HCT116 (cell line): ENCODE data around the gene STH. TPM values are rescaled to one million over a fixed set of nuclear protein-coding genes. Genes with fewer than 3 reads are reported as not detected.

Experiments
- ATAC-seq: fragments of 200-7000 bp; cut with Tn5 transposase; 2 replicates; pipeline ENCODE4 v1.9.1; 2020; ENCODE audit warnings: mild to moderate bottlenecking, moderate library complexity
- BruUV-seq: library from RNA; stranded (reverse); fragments of 400-500 nt; replicated peaks from 2 replicates; lab custom pipeline; 2021; lab: Mats Ljungman, UMichigan
- CTCF ChIA-PET: fragments of 300-600 bp; sonication (Branson Sonifier 250); formaldehyde crosslinking; loops from one replicate; lab custom pipeline; 2021; ENCODE audit warnings: antibody characterized with exemption; lab: Charles Lee
- POLR2A ChIA-PET: fragments of 300-600, 350-600 bp; sonication (Branson Sonifier 250); formaldehyde crosslinking; loops from one replicate; lab custom pipeline; 2021; ENCODE audit warnings: antibody characterized with exemption; lab: Charles Lee
- RAD21 ChIA-PET, 2 experiments: fragments of 300-600 bp; sonication (Branson Sonifier 250); formaldehyde crosslinking; loops; one replicate each; lab custom pipeline; 2023; ENCODE audit warnings: low total read pairs in 2 of 2; ENCODE audit not compliant: uncharacterized antibody in 2 of 2, unreplicated experiment in 2 of 2, low non-redundant PET in 1 of 2; lab: Charles Lee
- DNase-seq: peaks from one replicate; pipeline ENCODE4 v3.0.0-alpha.2; 2010; ENCODE audit warnings: low read depth, low spot score
- H2AFZ ChIP-seq: fragments of 200-600 bp; shearing (Covaris generic), sonication (generic); 2 replicates; pipeline ENCODE4 v1.6.1; 2017; ENCODE audit warnings: low read depth, mixed run types, mixed read lengths, antibody characterized with exemption, low read length; ENCODE audit not compliant: poor library complexity, severe bottlenecking
- H3K27ac ChIP-seq: 2 replicates; pipeline ENCODE4 v1.5.1; 2012; ENCODE audit warnings: low read depth, low read length
- H3K27me3 ChIP-seq: fragments of 200-600 bp; sonication (generic); 2 replicates; pipeline ENCODE4 v1.6.1; 2016; ENCODE audit warnings: mixed run types, low read length, mixed read lengths; ENCODE audit not compliant: insufficient read depth
- H3K36me3 ChIP-seq, 2 experiments: fragments of 200-500 bp in 1 of 2; fragments of 200-600 bp in 1 of 2; sonication (Bioruptor generic) in 1 of 2; sonication (generic) in 1 of 2; 2 replicates each; pipeline versions ENCODE4 v1.5.1 to v1.6.1; 2014 to 2016; ENCODE audit warnings: low read length in 2 of 2, inconsistent platforms in 1 of 2, mixed read lengths in 1 of 2, mixed run types in 1 of 2; ENCODE audit not compliant: insufficient read depth in 2 of 2, control insufficient read depth in 1 of 2
- H3K4me1 ChIP-seq, 2 experiments: fragments of 200-600 bp in 1 of 2; sonication (generic) in 1 of 2; 2 replicates each; pipeline versions ENCODE4 v1.5.1 to v1.6.1; 2012 to 2017; ENCODE audit warnings: low read length in 2 of 2, inconsistent platforms in 1 of 2, mild to moderate bottlenecking in 1 of 2, mixed read lengths in 1 of 2, mixed run types in 1 of 2, moderate library complexity in 1 of 2; ENCODE audit not compliant: insufficient read depth in 2 of 2, control insufficient read depth in 1 of 2
- H3K4me2 ChIP-seq: fragments of 200-600 bp; sonication (generic); 2 replicates; pipeline ENCODE4 v1.6.1; 2017; ENCODE audit warnings: mixed run types, low read length, mixed read lengths
- H3K4me3 ChIP-seq, 2 experiments: fragments of 200-600 bp in 1 of 2; sonication (generic) in 1 of 2; replicated peaks in 1 of 2; 2 replicates each; pipeline ENCODE4 v1.5.1; 2011 to 2016; ENCODE audit warnings: low read length in 2 of 2, control low read depth in 1 of 2, low read depth in 1 of 2, mild to moderate bottlenecking in 1 of 2, mixed read lengths in 1 of 2, mixed run types in 1 of 2
- H3K79me2 ChIP-seq: fragments of 200-600 bp; sonication (generic); 2 replicates; pipeline ENCODE4 v1.6.1; 2017; ENCODE audit warnings: mild to moderate bottlenecking, mixed run types, low read length, moderate library complexity, mixed read lengths; ENCODE audit not compliant: insufficient read depth
- H3K9ac ChIP-seq: fragments of 200-600 bp; sonication (generic); 2 replicates; pipeline ENCODE4 v1.6.1; 2016; ENCODE audit warnings: low read length, mixed read lengths
- H3K9me2 ChIP-seq: fragments of 200-600 bp; sonication (generic), shearing (Covaris generic); 2 replicates; pipeline ENCODE4 v1.6.1; 2017; ENCODE audit warnings: mixed run types, mild to moderate bottlenecking, moderate library complexity; ENCODE audit not compliant: insufficient read depth
- H3K9me3 ChIP-seq, 2 experiments: fragments of 200-500 bp in 1 of 2; fragments of 200-600 bp in 1 of 2; sonication (Bioruptor generic) in 1 of 2; sonication (generic) in 1 of 2; 2 replicates each; pipeline ENCODE4 v1.6.1; 2014 to 2017; ENCODE audit warnings: low read length in 2 of 2, mixed read lengths in 2 of 2, inconsistent platforms in 1 of 2, low read depth in 1 of 2, mild to moderate bottlenecking in 1 of 2, mixed run types in 1 of 2, moderate library complexity in 1 of 2; ENCODE audit not compliant: control insufficient read depth in 1 of 2, insufficient read depth in 1 of 2
- H4K20me1 ChIP-seq: fragments of 200-600 bp; sonication (generic), shearing (Covaris generic); 2 replicates; pipeline ENCODE4 v1.6.1; 2017; ENCODE audit warnings: mixed run types, mild to moderate bottlenecking, moderate library complexity; ENCODE audit not compliant: insufficient read depth
- EGR1 ChIP-seq: IDR thresholded peaks from 2 replicates; pipeline ENCODE4 v1.6.1; 2012; ENCODE audit warnings: low read depth
- ELF1 ChIP-seq: IDR thresholded peaks from 2 replicates; pipeline ENCODE4 v1.6.1; 2012; ENCODE audit warnings: low read depth, borderline replicate concordance
- EZH2 ChIP-seq: fragments of 200-600 bp; sonication (generic); IDR thresholded peaks from 2 replicates; pipeline ENCODE4 v1.6.1; 2017; ENCODE audit warnings: antibody characterized with exemption, mixed run types
- EZH2phosphoT487 ChIP-seq: fragments of 200-600 bp; IDR thresholded peaks from 2 replicates; pipeline ENCODE4 v1.6.1; 2018; ENCODE audit warnings: antibody characterized with exemption, borderline replicate concordance
- JUND ChIP-seq: IDR thresholded peaks from 2 replicates; pipeline ENCODE4 v1.6.1; 2012
- POLR2A ChIP-seq: IDR thresholded peaks from 2 replicates; pipeline ENCODE4 v1.7.0; 2011; ENCODE audit warnings: borderline replicate concordance; ENCODE audit not compliant: insufficient read depth, insufficient read length; ENCODE audit errors: extremely low read depth
- POLR2AphosphoS5 ChIP-seq: IDR thresholded peaks from 2 replicates; pipeline ENCODE4 v1.6.1; 2011; ENCODE audit warnings: mild to moderate bottlenecking, low read depth, low read length, moderate library complexity
- SIN3A ChIP-seq: IDR thresholded peaks from 2 replicates; pipeline ENCODE4 v1.6.1; 2012; ENCODE audit warnings: low read depth
- SP1 ChIP-seq: IDR thresholded peaks from 2 replicates; pipeline ENCODE4 v1.6.1; 2012; ENCODE audit warnings: low read depth
- SRF ChIP-seq: IDR thresholded peaks from 2 replicates; pipeline ENCODE4 v1.6.1; 2012; ENCODE audit warnings: low read depth
- YY1 ChIP-seq: IDR thresholded peaks from 2 replicates; pipeline ENCODE4 v1.6.1; 2011; ENCODE audit warnings: low read length, low read depth, moderate library complexity, mild to moderate bottlenecking; ENCODE audit not compliant: insufficient replicate concordance; ENCODE audit errors: extremely low read depth
- ZNF274 ChIP-seq: fragments of 200-500 bp; sonication (Bioruptor generic); IDR thresholded peaks from 2 replicates; pipeline ENCODE4 v1.6.1; 2014; ENCODE audit warnings: mild to moderate bottlenecking, low read depth, low read length, inconsistent platforms
- intact Hi-C: fragments of 100-400 bp; cut with micrococcal nuclease; formaldehyde crosslinking; loops from 2 replicates; pipeline ENCODE4 v1.10.0; 2022
- total RNA-seq: library from RNA; stranded (reverse); gene quantifications from one replicate; pipeline ENCODE4 v1.2.1, GENCODE V29; 2021; ENCODE audit not compliant: unreplicated experiment
- TF ChIP-seq, protein P1 (sequence below), 3 experiments: fragments of 200-600 bp in 1 of 3; sonication (generic) in 1 of 3; IDR thresholded peaks in 2 of 3; conservative IDR thresholded peaks in 1 of 3; 2 replicates each; pipeline ENCODE4 v1.5.1; 2012 to 2017; ENCODE audit warnings: low read depth in 2 of 3, low read length in 2 of 3, antibody characterized with exemption in 1 of 3, borderline replicate concordance in 1 of 3, control low read depth in 1 of 3, mild to moderate bottlenecking in 1 of 3, mixed read lengths in 1 of 3, mixed run types in 1 of 3, moderate library complexity in 1 of 3; ENCODE audit not compliant: insufficient read depth in 1 of 3
- TF ChIP-seq, protein P2 (sequence below): IDR thresholded peaks from 2 replicates; pipeline ENCODE4 v1.6.1; 2012
- TF ChIP-seq, protein P3 (sequence below): IDR thresholded peaks from 2 replicates; pipeline ENCODE4 v1.6.1; 2012
- TF ChIP-seq, protein P4 (sequence below): IDR thresholded peaks from 2 replicates; pipeline ENCODE4 v1.6.1; 2012; ENCODE audit warnings: low read depth

STH gene
- total RNA-seq, 1 experiment from 2014 or later = not detected

DNA sequence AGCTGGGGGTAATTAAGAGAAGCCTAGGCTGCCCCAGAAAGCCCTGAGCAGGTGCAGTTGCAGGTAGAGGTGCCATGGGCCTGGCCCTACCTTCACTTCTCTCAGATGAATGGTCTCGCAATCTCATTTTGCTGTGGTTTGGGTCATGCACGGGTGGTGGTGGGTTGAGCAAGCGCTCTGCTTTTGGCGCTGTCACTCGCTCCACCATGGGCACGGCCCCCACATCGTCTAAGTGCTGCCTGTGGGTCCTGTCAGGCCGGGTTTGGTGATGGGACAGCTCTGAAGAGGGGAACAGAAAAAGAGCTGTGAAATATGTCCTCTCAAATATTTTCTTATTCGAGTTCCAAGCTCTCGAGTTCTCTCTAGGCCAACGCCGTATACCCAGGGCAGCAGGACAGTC lies 39.9 kb downstream of the STH start:
- no peak overlapping the region for H2AFZ ChIP-seq
- no TSS peak for BruUV-seq
- H3K9me3 ChIP-seq = no peaks in the 10 kb centered on the region
- POLR2A ChIA-PET = no interaction called here
- CTCF ChIA-PET = no interaction called here
- no peak overlapping the region for H3K4me2 ChIP-seq
- no peaks in the 10 kb centered on the region for H3K27me3 ChIP-seq
- DNase-seq = no peak
- TF ChIP-seq POLR2AphosphoS5 = no peak
- no peak for TF ChIP-seq SIN3A
- no peak for TF ChIP-seq EGR1
- no peak for TF ChIP-seq EZH2
- TF ChIP-seq POLR2A = no peak
- TF ChIP-seq, protein P1, sequence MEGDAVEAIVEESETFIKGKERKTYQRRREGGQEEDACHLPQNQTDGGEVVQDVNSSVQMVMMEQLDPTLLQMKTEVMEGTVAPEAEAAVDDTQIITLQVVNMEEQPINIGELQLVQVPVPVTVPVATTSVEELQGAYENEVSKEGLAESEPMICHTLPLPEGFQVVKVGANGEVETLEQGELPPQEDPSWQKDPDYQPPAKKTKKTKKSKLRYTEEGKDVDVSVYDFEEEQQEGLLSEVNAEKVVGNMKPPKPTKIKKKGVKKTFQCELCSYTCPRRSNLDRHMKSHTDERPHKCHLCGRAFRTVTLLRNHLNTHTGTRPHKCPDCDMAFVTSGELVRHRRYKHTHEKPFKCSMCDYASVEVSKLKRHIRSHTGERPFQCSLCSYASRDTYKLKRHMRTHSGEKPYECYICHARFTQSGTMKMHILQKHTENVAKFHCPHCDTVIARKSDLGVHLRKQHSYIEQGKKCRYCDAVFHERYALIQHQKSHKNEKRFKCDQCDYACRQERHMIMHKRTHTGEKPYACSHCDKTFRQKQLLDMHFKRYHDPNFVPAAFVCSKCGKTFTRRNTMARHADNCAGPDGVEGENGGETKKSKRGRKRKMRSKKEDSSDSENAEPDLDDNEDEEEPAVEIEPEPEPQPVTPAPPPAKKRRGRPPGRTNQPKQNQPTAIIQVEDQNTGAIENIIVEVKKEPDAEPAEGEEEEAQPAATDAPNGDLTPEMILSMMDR (IDR thresholded peaks at IDR 0.05 in 2 of 3, conservative IDR thresholded peaks at IDR 0.05 in 1 of 3; ENCODE audit: borderline replicate concordance in 1 of 3, insufficient read depth in 1 of 3, low read depth in 2 of 3, low read length in 2 of 3) = no peak
- TF ChIP-seq ELF1 = no peak
- TF ChIP-seq, protein P2, sequence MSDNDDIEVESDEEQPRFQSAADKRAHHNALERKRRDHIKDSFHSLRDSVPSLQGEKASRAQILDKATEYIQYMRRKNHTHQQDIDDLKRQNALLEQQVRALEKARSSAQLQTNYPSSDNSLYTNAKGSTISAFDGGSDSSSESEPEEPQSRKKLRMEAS = no peak
- no peak for TF ChIP-seq SP1
- TF ChIP-seq ZNF274 = no peak
- TF ChIP-seq, protein P3, sequence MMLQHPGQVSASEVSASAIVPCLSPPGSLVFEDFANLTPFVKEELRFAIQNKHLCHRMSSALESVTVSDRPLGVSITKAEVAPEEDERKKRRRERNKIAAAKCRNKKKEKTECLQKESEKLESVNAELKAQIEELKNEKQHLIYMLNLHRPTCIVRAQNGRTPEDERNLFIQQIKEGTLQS = no peak
- no peak for TF ChIP-seq JUND
- TF ChIP-seq, protein P4, sequence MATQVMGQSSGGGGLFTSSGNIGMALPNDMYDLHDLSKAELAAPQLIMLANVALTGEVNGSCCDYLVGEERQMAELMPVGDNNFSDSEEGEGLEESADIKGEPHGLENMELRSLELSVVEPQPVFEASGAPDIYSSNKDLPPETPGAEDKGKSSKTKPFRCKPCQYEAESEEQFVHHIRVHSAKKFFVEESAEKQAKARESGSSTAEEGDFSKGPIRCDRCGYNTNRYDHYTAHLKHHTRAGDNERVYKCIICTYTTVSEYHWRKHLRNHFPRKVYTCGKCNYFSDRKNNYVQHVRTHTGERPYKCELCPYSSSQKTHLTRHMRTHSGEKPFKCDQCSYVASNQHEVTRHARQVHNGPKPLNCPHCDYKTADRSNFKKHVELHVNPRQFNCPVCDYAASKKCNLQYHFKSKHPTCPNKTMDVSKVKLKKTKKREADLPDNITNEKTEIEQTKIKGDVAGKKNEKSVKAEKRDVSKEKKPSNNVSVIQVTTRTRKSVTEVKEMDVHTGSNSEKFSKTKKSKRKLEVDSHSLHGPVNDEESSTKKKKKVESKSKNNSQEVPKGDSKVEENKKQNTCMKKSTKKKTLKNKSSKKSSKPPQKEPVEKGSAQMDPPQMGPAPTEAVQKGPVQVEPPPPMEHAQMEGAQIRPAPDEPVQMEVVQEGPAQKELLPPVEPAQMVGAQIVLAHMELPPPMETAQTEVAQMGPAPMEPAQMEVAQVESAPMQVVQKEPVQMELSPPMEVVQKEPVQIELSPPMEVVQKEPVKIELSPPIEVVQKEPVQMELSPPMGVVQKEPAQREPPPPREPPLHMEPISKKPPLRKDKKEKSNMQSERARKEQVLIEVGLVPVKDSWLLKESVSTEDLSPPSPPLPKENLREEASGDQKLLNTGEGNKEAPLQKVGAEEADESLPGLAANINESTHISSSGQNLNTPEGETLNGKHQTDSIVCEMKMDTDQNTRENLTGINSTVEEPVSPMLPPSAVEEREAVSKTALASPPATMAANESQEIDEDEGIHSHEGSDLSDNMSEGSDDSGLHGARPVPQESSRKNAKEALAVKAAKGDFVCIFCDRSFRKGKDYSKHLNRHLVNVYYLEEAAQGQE = no peak
- no peak for TF ChIP-seq EZH2phosphoT487
- TF ChIP-seq YY1 = no peak
- no peak for TF ChIP-seq SRF
- TF ChIP-seq, all 23 proteins: peak for 0
- no peak for ATAC-seq
- Histone ChIP-seq H3K4me1 (peaks cover 0 to under 1% of the 10 kb centered on the region in 2 experiments; a peak in 2 of 4 replicates), H3K4me3 (no peak overlapping the region), H4K20me1 (peaks cover 8% of the 10 kb centered on the region; the same call in 1 of the 2 replicates), H3K36me3 (peaks cover 59 to 84% of the 10 kb centered on the region in 2 experiments), H3K27ac (no peak overlapping the region), H3K9ac (no peak overlapping the region), H3K79me2 (peaks cover 30% of the 10 kb centered on the region; the same call in 1 of the 2 replicates), H3K9me2 (no peaks in the 10 kb centered on the region)
- intact Hi-C loops = no loop called here
- RAD21 ChIA-PET = no interaction called here
